Measurements from ENCODE around the gene PDZD7. TPM values are rescaled to one million over a fixed set of nuclear protein-coding genes. Genes with fewer than 3 reads are reported as not detected.

Gene PDZD7
- total RNA-seq (2021; fragmentation: NEBNext Ultra II Directional; extraction: Animal tissue kit (Norgen Biotek cat#: 25700)): 0.88 and 1.1 TPM in 2 replicates
- 1.6 and 1.7 TPM in 2 replicates for polyA plus RNA-seq (2011; rRNA removed)
- 2.2 TPM for polyA plus RNA-seq (2011; cell fraction: cytosol; rRNA removed)
- 7.2 TPM for polyA plus RNA-seq (2011; cell fraction: nucleus; rRNA removed)
- 1.2 to 2.1 TPM (median 1.6 TPM) in 4 replicates for polyA plus RNA-seq (2012, experiment 1 of 2)
- 1.0 TPM for polyA plus RNA-seq (2012, experiment 2 of 2)
- 0.97 TPM for polyA plus RNA-seq (2013, experiment 1 of 2)
- polyA plus RNA-seq (2013, experiment 2 of 2): 0.72 TPM
- 0.85 and 1.5 TPM in 2 replicates for polyA minus RNA-seq (2011; rRNA and poly(A)+ RNA removed)
- polyA minus RNA-seq (2011; cell fraction: cytosol; rRNA and poly(A)+ RNA removed): 2.6 TPM
- 3.9 TPM for polyA minus RNA-seq (2011; cell fraction: nucleus; rRNA and poly(A)+ RNA removed)
- long read RNA-seq, experiment 1: 0 reads
- long read RNA-seq, experiment 2: 0 reads

DNA sequence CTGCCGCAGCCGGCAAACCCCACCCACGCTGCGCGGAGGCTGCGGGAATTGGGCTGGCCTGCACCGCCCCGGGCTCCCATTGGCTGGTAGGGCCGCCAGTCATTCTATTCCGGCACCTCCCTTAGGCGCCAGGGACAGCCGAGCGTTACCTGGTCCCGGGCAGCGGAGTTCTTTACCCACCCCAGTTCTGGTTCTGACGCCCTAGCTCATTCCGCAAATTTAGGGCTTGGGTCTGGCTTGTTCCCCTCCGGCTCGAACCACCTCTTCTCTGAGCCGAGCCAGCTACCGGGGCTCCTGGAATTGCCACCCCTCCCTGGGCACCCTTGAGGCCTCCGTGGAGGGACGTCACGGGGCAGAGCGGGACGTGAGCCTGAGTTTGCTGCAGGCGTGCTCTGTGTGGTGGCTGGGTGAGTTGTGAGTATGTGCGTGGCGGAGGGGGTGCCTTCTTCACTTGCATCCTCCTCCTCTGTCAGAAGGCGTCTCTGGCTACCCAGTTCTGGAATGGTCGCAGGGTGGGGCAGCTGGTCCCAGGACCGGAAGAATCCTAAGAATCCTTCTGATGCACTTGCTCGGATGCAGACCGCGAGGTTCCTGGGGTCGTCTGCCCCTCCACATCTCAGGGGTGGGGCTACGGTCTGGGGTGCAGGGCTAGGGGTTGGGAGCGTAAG lies at the start of gene PDZD7, which contains the start of gene SFXN3:
PDZD7 (minus strand) TSS at position 2 of the 668 bp plus-strand sequence. CDS start 910 bp downstream, outside the sequence.
SFXN3 (plus strand) TSS at position 107 of the 668 bp plus-strand sequence. CDS start 3,461 bp downstream, outside the sequence.
- TF ChIP-seq, protein P1, sequence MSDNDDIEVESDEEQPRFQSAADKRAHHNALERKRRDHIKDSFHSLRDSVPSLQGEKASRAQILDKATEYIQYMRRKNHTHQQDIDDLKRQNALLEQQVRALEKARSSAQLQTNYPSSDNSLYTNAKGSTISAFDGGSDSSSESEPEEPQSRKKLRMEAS (IDR thresholded peaks at IDR 0.05): 0 out of 2 replicates have a peak, but pooled peaks have one; percentile 19
- peak; percentile 91 for TF ChIP-seq CHD2 (IDR thresholded peaks at IDR 0.05; ENCODE audit: low read length)
- TF ChIP-seq SP2 (IDR thresholded peaks at IDR 0.05; ENCODE audit: low read length): peak; percentile 77
- TF ChIP-seq SP1 (IDR thresholded peaks at IDR 0.05; ENCODE audit: low read depth, low read length): peak; percentile 96
- TF ChIP-seq EGR1 (IDR thresholded peaks at IDR 0.05; ENCODE audit: borderline replicate concordance, low read depth, low read length): peak; percentile 58; the same call in 1 of the 2 replicates
- no peak for TF ChIP-seq SIX5 (IDR thresholded peaks at IDR 0.05; ENCODE audit: low read depth, low read length)
- TF ChIP-seq RBBP5 (IDR thresholded peaks at IDR 0.05; ENCODE audit: borderline replicate concordance, low read depth, low read length): no peak
- TF ChIP-seq BRCA1 (IDR thresholded peaks at IDR 0.05; ENCODE audit: low read depth, low read length): no peak
- 0 out of 2 replicates have a peak, but pooled peaks have one; percentile 37 for TF ChIP-seq TEAD4 (IDR thresholded peaks at IDR 0.05; ENCODE audit: low read depth, low read length)
- Histone ChIP-seq H3K18ac (ENCODE audit: extremely low read depth, low read length) (peak within 1 kb of the TSS; percentile 71), H2BK5ac (ENCODE audit: low read depth, low read length) (no peak within 1 kb of the TSS; the same call in 1 of the 2 replicates), H3K4me1 (replicated peaks in 1 of 4; ENCODE audit: control insufficient read depth in 3 of 4, insufficient read depth in 4 of 4, low read length in 3 of 4) (peaks cover 0 to 26% (median 21%) of the 10 kb centered on the region in 4 experiments; a peak in 6 of 7 replicates), H2BK20ac (ENCODE audit: low read length) (no peak within 1 kb of the TSS), H3K23ac (ENCODE audit: insufficient read length) (no peak within 1 kb of the TSS), H4K8ac (ENCODE audit: extremely low read depth, insufficient read depth, low read length) (no peak within 1 kb of the TSS), H4K91ac (replicated peaks; ENCODE audit: insufficient read length, low read length) (peak within 1 kb of the TSS; percentile 10), H2AFZ (ENCODE audit: low read length) (peak within 1 kb of the TSS; percentile 37; the same call in 1 of the 2 replicates), H4K5ac (ENCODE audit: insufficient read length, low read depth, low read length) (no peak within 1 kb of the TSS), H3K9me3 (ENCODE audit: insufficient read depth in 2 of 2, low read depth in 1 of 2, low read length in 1 of 2) (no peaks in the 10 kb centered on the region), H2AK5ac (ENCODE audit: low read depth, low read length) (no peak within 1 kb of the TSS), H3K14ac (ENCODE audit: insufficient read length) (no peak within 1 kb of the TSS), H4K20me1 (replicated peaks in 1 of 2; ENCODE audit: control insufficient read depth in 1 of 2, insufficient read depth in 2 of 2, low read length in 2 of 2) (peaks cover 0 to 3% of the 10 kb centered on the region in 2 experiments), H2BK12ac (ENCODE audit: low read depth, low read length) (peak within 1 kb of the TSS; percentile 80; the same call in 1 of the 2 replicates), H3K4ac (replicated peaks; ENCODE audit: insufficient read length, low read depth, low read length) (peak within 1 kb of the TSS; percentile 66), H3K56ac (replicated peaks; ENCODE audit: insufficient read length, low read depth, low read length) (no peak within 1 kb of the TSS), H3K79me2 (ENCODE audit: control insufficient read depth in 1 of 2, insufficient read depth in 2 of 2, low read length in 2 of 2) (no peaks in the 10 kb centered on the region), H3K36me3 (ENCODE audit: control insufficient read depth in 2 of 4, insufficient read depth in 4 of 4, low read length in 3 of 4) (no peaks in the 10 kb centered on the region), H3K27me3 (replicated peaks in 1 of 4; ENCODE audit: control insufficient read depth in 3 of 4, extremely low read depth in 1 of 4, insufficient read depth in 3 of 4, low read length in 3 of 4) (peaks cover 1 to 45% (median 36%) of the 10 kb centered on the region in 4 experiments), H3K23me2 (ENCODE audit: low read depth, low read length) (peaks cover 17% of the 10 kb centered on the region), H3K79me1 (ENCODE audit: low read depth, low read length) (no peaks in the 10 kb centered on the region; the same call in 1 of the 2 replicates), H3K4me2 (ENCODE audit: insufficient read depth in 1 of 2, low read depth in 2 of 2, low read length in 2 of 2) (peak within 1 kb of the TSS; percentile 91 to 99), H2BK15ac (ENCODE audit: low read length) (no peak within 1 kb of the TSS), H3K27ac (ENCODE audit: low read depth, low read length) (no peak within 1 kb of the TSS), H3K4me3 (ENCODE audit: extremely low read depth in 1 of 4, insufficient read depth in 2 of 4, low read depth in 3 of 4, low read length in 4 of 4) (peak within 1 kb of the TSS; percentile 41 to 66 (median 58)), H3K9ac (replicated peaks in 1 of 4; ENCODE audit: extremely low read depth in 1 of 4, low read depth in 3 of 4, low read length in 3 of 4) (no peak within 1 kb of the TSS; a peak in 1 of 7 replicates), H2BK120ac (replicated peaks; ENCODE audit: low read depth, low read length) (no peak within 1 kb of the TSS)
- ChIA-PET POLR2A (ENCODE audit: partially characterized antibody) (interaction anchor here (0.5 to 3.5 kb wide), 11 partner anchors 8 to 84 kb away, joined by 3 to 24 read pairs (median 4); partner anchors contain the start of genes LZTS2, MRPL43 and TWNK), CTCF (ENCODE audit: partially characterized antibody) (interaction anchor here (0.6 to 51.8 kb wide), 18 partner anchors 9 to 562 kb away, joined by 3 to 2176 read pairs (median 4); partner anchors contain the start of genes KAZALD1 and LZTS2)
- DNase-seq (ENCODE audit: low read depth in 1 of 2, low spot score in 2 of 2): peak in 1 of 2 experiments; percentile 98
- no peak for FAIRE-seq
- WGBS, 2 experiments (ENCODE audit: extremely low coverage in 1 of 2, insufficient coverage in 1 of 2, insufficient read length in 1 of 2, insufficient replicate concordance in 2 of 2, low coverage in 1 of 2, low lambda C conversion rate in 2 of 2, missing lambda C conversion rate in 1 of 2): 3% methylated on average over 38 of the region's 38 CpGs; no CpG with 5 or more reads in 1 of the 2 experiments

All from H1 (cell line).